ENCODE data around the gene C16orf54. TPM values are rescaled to one million over a fixed set of nuclear protein-coding genes. Genes with fewer than 3 reads are reported as not detected.
"Not testable (repeated sequence)": the region's sequence is repeated elsewhere in the genome, so short reads cannot be mapped to it uniquely, and the experiment has no call there.

C16orf54 gene
- total RNA-seq (not detected in 2 replicates), polyA plus RNA-seq (not detected in 2 replicates), polyA minus RNA-seq (ENCODE audit: low replicate concordance) (not detected in 2 replicates)
- polyA plus RNA-seq (2012), result not detected in 2 replicates

GRCh38 chr16:29745853-29746345 is at the start of gene C16orf54:
Gene C16orf54 (minus strand): TSS chr16:29745990. CDS start chr16:29744951, 1,039 bp downstream.
- Histone ChIP-seq H3K9me3 (ENCODE audit: control insufficient read depth, insufficient read depth, low read depth, low read length) (no peaks in the 10 kb centered on the region), H3K9ac (ENCODE audit: insufficient read depth, low read length) (peak within 1 kb of the TSS; percentile 2), H2AFZ (ENCODE audit: low read length) (no peak within 1 kb of the TSS), H3K36me3 (ENCODE audit: control insufficient read depth, insufficient read depth, low read length) (no peaks in the 10 kb centered on the region), H3K4me3 (replicated peaks in 1 of 4; ENCODE audit: control extremely low read depth in 1 of 4, insufficient read depth in 1 of 4, low read depth in 3 of 4, low read length in 4 of 4) (no peak within 1 kb of the TSS), H4K20me1 (ENCODE audit: control insufficient read depth, extremely low read depth, insufficient read depth, low read length) (no peaks in the 10 kb centered on the region), H3K27me3 (ENCODE audit: control insufficient read depth, insufficient read depth, low read length) (no peaks in the 10 kb centered on the region), H3K4me1 (ENCODE audit: control insufficient read depth, extremely low read depth, insufficient read depth, low read length) (no peaks in the 10 kb centered on the region), H3K27ac (ENCODE audit: insufficient read depth, low read length) (no peak within 1 kb of the TSS), H3K79me2 (ENCODE audit: control insufficient read depth, insufficient read depth, low read length) (no peaks in the 10 kb centered on the region), H3K4me2 (ENCODE audit: extremely low read depth, insufficient read depth, low read length) (no peak within 1 kb of the TSS)
- DNase-seq (ENCODE audit: low read depth in 2 of 2), result no peak
- TF ChIP-seq CTCF (conservative IDR thresholded peaks at IDR 0.05 in 1 of 2, IDR thresholded peaks at IDR 0.05 in 1 of 2; ENCODE audit: low read depth in 1 of 2, low read length in 2 of 2), result no peak
- no peak for TF ChIP-seq EZH2 (IDR thresholded peaks at IDR 0.05; ENCODE audit: low read length, missing control alignments)

GRCh38 chr16:29794231-29794710 is 48.5 kb upstream of the C16orf54 start:
- TF ChIP-seq CTCF (conservative IDR thresholded peaks at IDR 0.05 in 1 of 2, IDR thresholded peaks at IDR 0.05 in 1 of 2; ENCODE audit: low read depth in 1 of 2, low read length in 2 of 2), result no peak
- no peak for TF ChIP-seq EZH2 (IDR thresholded peaks at IDR 0.05; ENCODE audit: low read length, missing control alignments)
- Histone ChIP-seq H4K20me1 (ENCODE audit: control insufficient read depth, extremely low read depth, insufficient read depth, low read length) (no peaks in the 10 kb centered on the region), H3K27ac (ENCODE audit: insufficient read depth, low read length) (no peak overlapping the region), H3K27me3 (ENCODE audit: control insufficient read depth, insufficient read depth, low read length) (no peaks in the 10 kb centered on the region), H3K9me3 (ENCODE audit: control insufficient read depth, insufficient read depth, low read depth, low read length) (no peaks in the 10 kb centered on the region), H2AFZ (ENCODE audit: low read length) (no peak overlapping the region), H3K4me3 (replicated peaks in 1 of 4; ENCODE audit: control extremely low read depth in 1 of 4, insufficient read depth in 1 of 4, low read depth in 3 of 4, low read length in 4 of 4) (no peak overlapping the region), H3K4me1 (ENCODE audit: control insufficient read depth, extremely low read depth, insufficient read depth, low read length) (no peaks in the 10 kb centered on the region), H3K36me3 (ENCODE audit: control insufficient read depth, insufficient read depth, low read length) (peaks cover 14% of the 10 kb centered on the region), H3K4me2 (ENCODE audit: extremely low read depth, insufficient read depth, low read length) (no peak overlapping the region), H3K9ac (ENCODE audit: insufficient read depth, low read length) (no peak overlapping the region), H3K79me2 (ENCODE audit: control insufficient read depth, insufficient read depth, low read length) (peaks cover 55% of the 10 kb centered on the region)
- no peak for DNase-seq (ENCODE audit: low read depth in 2 of 2)

- H3K79me2 ChIP-seq (ENCODE audit: control insufficient read depth, insufficient read depth, low read length), result peaks cover 55% of the 10 kb centered on the region
- H2AFZ ChIP-seq (ENCODE audit: low read length); H3K27me3 ChIP-seq (ENCODE audit: control insufficient read depth, insufficient read depth, low read length): not testable (repeated sequence)
Measured at GRCh38 chr16:29793153-29793552, 47.4 kb upstream of the C16orf54 start.

More at GRCh38 chr16:29793153-29793552, 47.4 kb upstream of the C16orf54 start:
- not testable (repeated sequence) for H3K36me3 ChIP-seq (ENCODE audit: control insufficient read depth, insufficient read depth, low read length); H3K4me1 ChIP-seq (ENCODE audit: control insufficient read depth, extremely low read depth, insufficient read depth, low read length); DNase-seq (ENCODE audit: low read depth in 2 of 2); H3K9me3 ChIP-seq (ENCODE audit: control insufficient read depth, insufficient read depth, low read depth, low read length); H3K9ac ChIP-seq (ENCODE audit: insufficient read depth, low read length); H3K4me3 ChIP-seq (replicated peaks in 1 of 4; ENCODE audit: control extremely low read depth in 1 of 4, insufficient read depth in 1 of 4, low read depth in 3 of 4, low read length in 4 of 4); H3K4me2 ChIP-seq (ENCODE audit: extremely low read depth, insufficient read depth, low read length); H4K20me1 ChIP-seq (ENCODE audit: control insufficient read depth, extremely low read depth, insufficient read depth, low read length); H3K27ac ChIP-seq (ENCODE audit: insufficient read depth, low read length)
